Upper lobe of right lung (tissue), 1 donor: ENCODE data around the gene SLC49A4. TPM values are rescaled to one million over a fixed set of nuclear protein-coding genes. Genes with fewer than 3 reads are reported as not detected.

ENCODE experiments used
- ATAC-seq: fragments of 200-7000 bp; cut with Tn5 transposase; one replicate; pipeline ENCODE4 v1.9.1; 2020; ENCODE audit warnings: mild to moderate bottlenecking, moderate library complexity
- DNase-seq: peaks from one replicate; pipeline ENCODE4 v3.0.0-alpha.2; 2020
- H3K27ac ChIP-seq: fragments of 200-600 bp; one replicate; pipeline ENCODE4 v1.8.0; 2022
- H3K27me3 ChIP-seq: fragments of 200-600 bp; one replicate; pipeline ENCODE4 v1.8.0; 2022; ENCODE audit warnings: mild to moderate bottlenecking
- H3K36me3 ChIP-seq: fragments of 200-600 bp; one replicate; pipeline ENCODE4 v1.8.0; 2022
- H3K4me1 ChIP-seq: fragments of 200-600 bp; one replicate; pipeline ENCODE4 v1.8.0; 2022
- H3K4me3 ChIP-seq: fragments of 200-600 bp; one replicate; pipeline ENCODE4 v1.8.0; 2022; ENCODE audit warnings: mild to moderate bottlenecking
- H3K9me3 ChIP-seq: fragments of 200-600 bp; one replicate; pipeline ENCODE4 v1.8.0; 2022
- intact Hi-C: fragments of 100-400 bp; cut with DNase I; formaldehyde crosslinking; loops from one replicate; pipeline ENCODE4 v1.11.0; 2022
- total RNA-seq: library from RNA; stranded (reverse); fragmentation: NEBNext Ultra II Directional; extraction: Animal tissue kit (Norgen Biotek cat#: 25700); gene quantifications from one replicate; pipeline ENCODE4 v1.2.1, GENCODE V29; 2021
- TF ChIP-seq, protein P1 (sequence below): fragments of 200-600 bp; IDR thresholded peaks from one replicate; pipeline ENCODE4 v1.8.0; 2022; ENCODE audit warnings: antibody characterized with exemption
- donor health status: DM: no; HTN: yes; CAD: no; lungs with severe emphysema.

Gene SLC49A4
- total RNA-seq, 1 donor from 2014 or later = 14.2 TPM

GRCh38 chr3:122755491-122755890, 39.4 kb upstream of the SLC49A4 start:
- DNase-seq (no peak), ATAC-seq (no peak)
- TF ChIP-seq, protein P1, sequence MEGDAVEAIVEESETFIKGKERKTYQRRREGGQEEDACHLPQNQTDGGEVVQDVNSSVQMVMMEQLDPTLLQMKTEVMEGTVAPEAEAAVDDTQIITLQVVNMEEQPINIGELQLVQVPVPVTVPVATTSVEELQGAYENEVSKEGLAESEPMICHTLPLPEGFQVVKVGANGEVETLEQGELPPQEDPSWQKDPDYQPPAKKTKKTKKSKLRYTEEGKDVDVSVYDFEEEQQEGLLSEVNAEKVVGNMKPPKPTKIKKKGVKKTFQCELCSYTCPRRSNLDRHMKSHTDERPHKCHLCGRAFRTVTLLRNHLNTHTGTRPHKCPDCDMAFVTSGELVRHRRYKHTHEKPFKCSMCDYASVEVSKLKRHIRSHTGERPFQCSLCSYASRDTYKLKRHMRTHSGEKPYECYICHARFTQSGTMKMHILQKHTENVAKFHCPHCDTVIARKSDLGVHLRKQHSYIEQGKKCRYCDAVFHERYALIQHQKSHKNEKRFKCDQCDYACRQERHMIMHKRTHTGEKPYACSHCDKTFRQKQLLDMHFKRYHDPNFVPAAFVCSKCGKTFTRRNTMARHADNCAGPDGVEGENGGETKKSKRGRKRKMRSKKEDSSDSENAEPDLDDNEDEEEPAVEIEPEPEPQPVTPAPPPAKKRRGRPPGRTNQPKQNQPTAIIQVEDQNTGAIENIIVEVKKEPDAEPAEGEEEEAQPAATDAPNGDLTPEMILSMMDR = no peak
- no peak overlapping the region for H3K4me3 ChIP-seq
- no peaks in the 10 kb centered on the region for H3K9me3 ChIP-seq
- peaks cover 14% of the 10 kb centered on the region for H3K4me1 ChIP-seq
- no peak overlapping the region for H3K27ac ChIP-seq
- intact Hi-C loops = no loop called here
- H3K27me3 ChIP-seq = no peaks in the 10 kb centered on the region
- H3K36me3 ChIP-seq = peaks cover 34% of the 10 kb centered on the region

DNA sequence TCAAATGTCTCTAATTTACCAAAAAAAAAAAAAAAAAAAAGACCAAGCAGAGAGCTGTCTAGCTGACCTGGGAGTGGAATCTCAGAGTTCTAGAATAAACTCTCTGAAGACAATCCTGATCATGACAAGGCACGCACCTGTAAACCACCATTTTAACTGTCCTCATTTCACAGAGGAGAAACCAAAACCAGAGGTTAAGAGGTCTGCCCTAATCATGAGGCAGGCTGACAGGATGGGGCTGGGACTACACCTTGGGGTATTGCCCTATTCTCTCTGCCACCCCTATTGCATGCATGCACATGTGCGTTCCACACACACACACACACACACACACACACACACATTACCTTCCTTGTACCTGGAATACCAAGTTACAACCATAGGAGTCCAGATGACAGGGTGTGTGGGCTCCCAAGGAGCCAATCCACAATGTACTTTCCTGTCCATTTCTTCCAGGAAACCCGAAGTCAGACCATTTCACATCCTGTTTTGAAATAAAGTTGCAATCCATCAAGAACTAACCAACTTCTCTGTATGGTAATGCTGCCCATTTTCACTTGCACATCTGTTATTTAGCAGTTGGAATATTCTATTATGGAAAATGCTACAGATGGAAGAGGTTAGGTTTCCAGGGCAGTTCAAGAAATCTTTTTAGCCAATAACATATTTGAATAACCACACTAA, 35.9 kb upstream of the SLC49A4 start:
- H3K4me1 ChIP-seq = peaks cover 24% of the 10 kb centered on the region
- no peak overlapping the region for H3K27ac ChIP-seq
- intact Hi-C loops = no loop called here
- DNase-seq (no peak), ATAC-seq (peak; percentile 70)
- H3K27me3 ChIP-seq = no peaks in the 10 kb centered on the region
- peaks cover 26% of the 10 kb centered on the region for H3K36me3 ChIP-seq
- TF ChIP-seq, protein P1 = no peak
- H3K9me3 ChIP-seq = no peaks in the 10 kb centered on the region
- H3K4me3 ChIP-seq = no peak overlapping the region

GRCh38 chr3:122760453-122761271, 34.2 kb upstream of the SLC49A4 start:
- intact Hi-C loops = no loop called here
- peak; percentile 75 for ATAC-seq

DNA sequence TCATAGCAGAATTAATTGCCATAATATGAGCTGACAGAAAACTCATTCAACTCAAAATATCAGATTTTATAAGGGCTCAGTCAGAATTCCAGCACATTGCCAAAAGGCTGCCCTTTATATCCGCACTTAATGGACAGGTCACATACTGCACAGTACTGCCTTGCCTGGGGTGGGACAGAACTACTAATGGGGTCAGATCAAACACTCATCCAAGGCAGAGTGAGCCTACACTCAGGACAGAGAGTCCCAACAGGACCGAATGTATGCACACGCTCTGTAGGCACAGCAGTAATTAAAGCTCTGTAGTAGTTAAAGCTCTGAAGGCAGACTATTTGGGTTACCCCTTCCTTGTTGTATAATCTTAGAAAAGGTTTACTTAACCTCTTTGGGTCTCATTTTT, 28.4 kb upstream of the SLC49A4 start:
- Histone ChIP-seq H3K4me3 (no peak overlapping the region), H3K27me3 (no peaks in the 10 kb centered on the region), H3K9me3 (no peaks in the 10 kb centered on the region), H3K36me3 (peaks cover 5% of the 10 kb centered on the region), H3K27ac (no peak overlapping the region), H3K4me1 (peaks cover 5% of the 10 kb centered on the region)
- ATAC-seq (no peak), DNase-seq (no peak)
- intact Hi-C loops = no loop called here
- TF ChIP-seq, protein P1 = no peak

More at GRCh38 chr3:122760453-122761271, 34.2 kb upstream of the SLC49A4 start:
- peaks cover 24% of the 10 kb centered on the region for H3K4me1 ChIP-seq
- H3K27me3 ChIP-seq = no peaks in the 10 kb centered on the region
- H3K27ac ChIP-seq = no peak overlapping the region
- TF ChIP-seq, protein P1 = no peak
- no peak overlapping the region for H3K4me3 ChIP-seq
- no peaks in the 10 kb centered on the region for H3K9me3 ChIP-seq
- DNase-seq = no peak
- peaks cover 16% of the 10 kb centered on the region for H3K36me3 ChIP-seq

DNA sequence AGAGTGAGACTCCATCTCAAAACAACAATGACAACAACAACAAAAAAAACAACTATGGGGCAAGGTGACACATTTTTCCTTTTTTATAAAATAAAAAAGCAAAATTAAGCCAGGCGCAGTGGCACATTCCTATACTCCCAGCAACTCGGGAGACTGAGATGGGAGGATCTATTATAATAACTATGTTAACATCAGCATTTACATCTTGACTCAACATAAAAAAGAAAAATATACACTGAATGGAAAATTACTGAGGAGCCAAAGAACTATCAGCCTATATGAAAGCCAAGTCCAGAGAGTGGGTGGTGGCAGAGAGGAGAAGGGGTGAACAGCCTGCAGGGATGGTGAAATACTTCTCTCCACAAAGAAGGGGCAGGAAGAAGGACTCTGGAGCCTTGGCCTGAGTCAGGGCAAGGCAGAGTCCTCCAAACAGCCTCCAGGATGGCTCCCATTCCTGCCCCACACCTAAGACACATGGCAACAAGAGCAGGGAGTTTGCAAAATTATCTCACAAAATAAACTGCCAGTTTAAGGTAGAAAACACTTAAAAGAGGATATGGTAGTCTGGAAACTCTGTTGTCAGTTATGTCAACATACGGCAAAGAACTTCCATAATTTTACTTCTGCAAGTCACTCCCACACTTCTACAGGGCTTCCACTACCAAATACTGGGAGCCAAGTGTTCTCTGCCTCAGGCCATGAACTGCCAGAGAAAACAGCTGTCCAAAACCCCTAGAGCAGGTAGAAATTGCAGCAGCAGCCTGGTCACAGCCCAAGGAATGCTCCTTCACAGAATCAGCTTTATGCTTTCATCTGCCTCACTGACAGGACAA, 27.1 kb upstream of the SLC49A4 start:
- peak; percentile 83 for ATAC-seq
- peaks cover 5% of the 10 kb centered on the region for H3K36me3 ChIP-seq
- DNase-seq = no peak
- H3K27ac ChIP-seq = peak overlapping the region; percentile 65
- peaks cover 4% of the 10 kb centered on the region for H3K4me1 ChIP-seq
- intact Hi-C loops = no loop called here
- no peaks in the 10 kb centered on the region for H3K9me3 ChIP-seq
- no peaks in the 10 kb centered on the region for H3K27me3 ChIP-seq
- no peak overlapping the region for H3K4me3 ChIP-seq
- TF ChIP-seq, protein P1 = no peak
